Measurements from ENCODE around the gene FOXP1. TPM values are rescaled to one million over a fixed set of nuclear protein-coding genes. Genes with fewer than 3 reads are reported as not detected.
A peak's percentile ranks its signal among the peaks of the same experiment; 100 is the strongest.

The FOXP1 gene
- total and polyA plus RNA-seq, 2 experiments from 2014 or later = 76.8 to 99.8 TPM

DNA sequence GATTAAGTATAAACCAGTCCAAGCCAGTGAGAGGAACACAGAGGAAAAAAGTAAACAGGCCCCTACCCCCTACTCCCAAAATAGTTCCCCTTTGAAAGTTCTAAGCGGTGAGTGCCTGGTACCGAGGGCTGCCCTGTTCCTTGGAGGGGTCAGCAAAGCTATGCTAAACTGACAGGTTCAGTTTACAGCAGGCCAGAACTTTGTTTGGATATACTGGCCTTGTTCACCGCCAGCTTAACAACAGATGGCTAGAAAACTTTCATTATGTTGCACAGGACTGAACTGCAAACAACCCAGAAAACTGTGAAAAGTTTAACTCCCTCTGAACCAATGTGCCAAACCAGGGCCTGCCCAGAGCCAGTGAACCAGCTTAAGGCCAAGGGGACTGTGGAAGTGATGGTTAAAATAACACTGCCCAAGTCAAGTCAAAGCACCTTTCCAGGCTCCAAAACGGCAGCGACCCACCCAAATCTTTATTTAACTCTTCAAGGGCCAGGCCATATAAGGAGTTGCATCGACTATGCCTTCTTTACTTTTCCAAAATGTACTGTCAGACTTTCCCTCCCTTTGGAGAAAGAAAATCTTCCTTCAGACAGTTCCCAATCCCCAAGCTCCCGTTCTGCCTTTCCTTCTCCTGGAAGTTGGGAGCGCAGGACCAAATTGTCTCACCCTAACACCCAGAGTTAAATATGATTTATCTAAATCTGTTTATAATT lies 448.0 kb downstream of the FOXP1 start:
- 39% methylated on average over 8 of the region's 8 CpGs for WGBS (ENCODE audit: low lambda C conversion rate, missing lambda C conversion rate)
- H3K4me3 ChIP-seq = no peak overlapping the region
- no peaks in the 10 kb centered on the region for H3K36me3 ChIP-seq (replicated peaks; ENCODE audit: insufficient read depth, low read depth)
- peaks cover 51% of the 10 kb centered on the region for H3K4me1 ChIP-seq (ENCODE audit: insufficient read depth)
- no peaks in the 10 kb centered on the region for H3K27me3 ChIP-seq
- TF ChIP-seq, protein P1, sequence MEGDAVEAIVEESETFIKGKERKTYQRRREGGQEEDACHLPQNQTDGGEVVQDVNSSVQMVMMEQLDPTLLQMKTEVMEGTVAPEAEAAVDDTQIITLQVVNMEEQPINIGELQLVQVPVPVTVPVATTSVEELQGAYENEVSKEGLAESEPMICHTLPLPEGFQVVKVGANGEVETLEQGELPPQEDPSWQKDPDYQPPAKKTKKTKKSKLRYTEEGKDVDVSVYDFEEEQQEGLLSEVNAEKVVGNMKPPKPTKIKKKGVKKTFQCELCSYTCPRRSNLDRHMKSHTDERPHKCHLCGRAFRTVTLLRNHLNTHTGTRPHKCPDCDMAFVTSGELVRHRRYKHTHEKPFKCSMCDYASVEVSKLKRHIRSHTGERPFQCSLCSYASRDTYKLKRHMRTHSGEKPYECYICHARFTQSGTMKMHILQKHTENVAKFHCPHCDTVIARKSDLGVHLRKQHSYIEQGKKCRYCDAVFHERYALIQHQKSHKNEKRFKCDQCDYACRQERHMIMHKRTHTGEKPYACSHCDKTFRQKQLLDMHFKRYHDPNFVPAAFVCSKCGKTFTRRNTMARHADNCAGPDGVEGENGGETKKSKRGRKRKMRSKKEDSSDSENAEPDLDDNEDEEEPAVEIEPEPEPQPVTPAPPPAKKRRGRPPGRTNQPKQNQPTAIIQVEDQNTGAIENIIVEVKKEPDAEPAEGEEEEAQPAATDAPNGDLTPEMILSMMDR (IDR thresholded peaks at IDR 0.05; ENCODE audit: poor library complexity) = no peak
- no peak for TF ChIP-seq EZH2phosphoT487 (IDR thresholded peaks at IDR 0.05; ENCODE audit: low read depth, severe bottlenecking, unreplicated experiment)
- no peak for TF ChIP-seq EZH2 (IDR thresholded peaks at IDR 0.05; ENCODE audit: borderline replicate concordance)
- H3K4me2 ChIP-seq = peak overlapping the region; percentile 50
- no peak for DNase-seq (ENCODE audit: low spot score)
- no peaks in the 10 kb centered on the region for H4K20me1 ChIP-seq (ENCODE audit: insufficient read depth, poor library complexity, severe bottlenecking)
- H3K79me2 ChIP-seq = peaks cover 44% of the 10 kb centered on the region
- no peak overlapping the region for H2AFZ ChIP-seq
- no peaks in the 10 kb centered on the region for H3K9me2 ChIP-seq (replicated peaks; ENCODE audit: insufficient read depth)
- peak overlapping the region; percentile 96 for H3K27ac ChIP-seq
- no peaks in the 10 kb centered on the region for H3K9me3 ChIP-seq (ENCODE audit: low read depth)

- Histone ChIP-seq H3K4me3 (no peak overlapping the region), H3K27me3 (no peaks in the 10 kb centered on the region), H3K27ac (peak overlapping the region; percentile 96), H3K4me1 (ENCODE audit: insufficient read depth) (peaks cover 51% of the 10 kb centered on the region), H3K4me2 (peak overlapping the region; percentile 83), H3K36me3 (replicated peaks; ENCODE audit: insufficient read depth, low read depth) (no peaks in the 10 kb centered on the region), H3K79me2 (peaks cover 39% of the 10 kb centered on the region), H3K9me3 (ENCODE audit: low read depth) (no peaks in the 10 kb centered on the region), H2AFZ (no peak overlapping the region), H3K9me2 (replicated peaks; ENCODE audit: insufficient read depth) (no peaks in the 10 kb centered on the region), H4K20me1 (ENCODE audit: insufficient read depth, poor library complexity, severe bottlenecking) (no peaks in the 10 kb centered on the region)
- WGBS (ENCODE audit: low lambda C conversion rate, missing lambda C conversion rate) = 73% methylated on average over 2 of the region's 2 CpGs
- no peak for DNase-seq (ENCODE audit: low spot score)
- TF ChIP-seq EZH2 (IDR thresholded peaks at IDR 0.05; ENCODE audit: borderline replicate concordance) = no peak
- TF ChIP-seq, protein P1 (IDR thresholded peaks at IDR 0.05; ENCODE audit: poor library complexity) = no peak
- TF ChIP-seq EZH2phosphoT487 (IDR thresholded peaks at IDR 0.05; ENCODE audit: low read depth, severe bottlenecking, unreplicated experiment) = no peak
Measured at GRCh38 chr3:71134521-71134920, 449.0 kb downstream of the FOXP1 start.

DNA sequence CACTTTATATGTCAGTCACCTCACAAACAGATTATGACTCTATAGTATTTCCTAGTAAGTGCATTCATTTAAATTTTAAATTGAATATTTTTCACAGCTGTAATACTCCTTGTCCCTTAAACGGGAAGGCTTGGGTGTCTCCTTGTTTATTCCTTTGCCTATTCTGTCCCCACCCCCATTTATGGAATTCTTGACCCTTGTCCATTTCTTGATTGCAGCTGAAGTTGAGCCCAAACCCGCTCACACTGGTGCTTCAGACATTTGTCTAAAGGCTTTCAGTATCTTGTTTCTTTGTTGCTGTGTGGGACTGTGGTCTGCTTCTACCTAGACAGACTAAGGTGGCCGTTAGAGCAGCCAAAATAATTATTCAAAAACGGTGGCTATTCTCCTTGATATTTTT lies 449.7 kb downstream of the FOXP1 start:
- Histone ChIP-seq H3K79me2 (peaks cover 40% of the 10 kb centered on the region), H3K27ac (peak overlapping the region; percentile 96), H3K36me3 (replicated peaks; ENCODE audit: insufficient read depth, low read depth) (no peaks in the 10 kb centered on the region), H3K9me2 (replicated peaks; ENCODE audit: insufficient read depth) (no peaks in the 10 kb centered on the region), H3K4me2 (peak overlapping the region; percentile 83), H3K9me3 (ENCODE audit: low read depth) (no peaks in the 10 kb centered on the region), H2AFZ (no peak overlapping the region), H3K27me3 (no peaks in the 10 kb centered on the region), H3K4me3 (no peak overlapping the region), H3K4me1 (ENCODE audit: insufficient read depth) (peaks cover 51% of the 10 kb centered on the region), H4K20me1 (ENCODE audit: insufficient read depth, poor library complexity, severe bottlenecking) (no peaks in the 10 kb centered on the region)
- WGBS (ENCODE audit: low lambda C conversion rate, missing lambda C conversion rate) = 40% methylated on average over 4 of the region's 4 CpGs
- TF ChIP-seq EZH2 (IDR thresholded peaks at IDR 0.05; ENCODE audit: borderline replicate concordance) (no peak), EZH2phosphoT487 (IDR thresholded peaks at IDR 0.05; ENCODE audit: low read depth, severe bottlenecking, unreplicated experiment) (no peak)
- TF ChIP-seq, protein P1 (IDR thresholded peaks at IDR 0.05; ENCODE audit: poor library complexity) = no peak
- no peak for DNase-seq (ENCODE audit: low spot score)
